Nucleus accumbens (tissue), 56 donors: ENCODE results near the gene SMC4.
"Not testable (repeated sequence)": the region's sequence is repeated elsewhere in the genome, so short reads cannot be mapped to it uniquely, and the experiment has no call there.

Experiments used
- DNase-seq, 56 donors: peaks; one replicate each; lab custom pipeline; 2025; lab: John Stamatoyannopoulos, UW

Gene SMC4

GRCh38 chr3:160437083-160437455, 37.6 kb downstream of the SMC4 start:
- no peak for DNase-seq

- DNase-seq: no peak
Measured at GRCh38 chr3:160440687-160441086, 41.2 kb downstream of the SMC4 start.

DNA sequence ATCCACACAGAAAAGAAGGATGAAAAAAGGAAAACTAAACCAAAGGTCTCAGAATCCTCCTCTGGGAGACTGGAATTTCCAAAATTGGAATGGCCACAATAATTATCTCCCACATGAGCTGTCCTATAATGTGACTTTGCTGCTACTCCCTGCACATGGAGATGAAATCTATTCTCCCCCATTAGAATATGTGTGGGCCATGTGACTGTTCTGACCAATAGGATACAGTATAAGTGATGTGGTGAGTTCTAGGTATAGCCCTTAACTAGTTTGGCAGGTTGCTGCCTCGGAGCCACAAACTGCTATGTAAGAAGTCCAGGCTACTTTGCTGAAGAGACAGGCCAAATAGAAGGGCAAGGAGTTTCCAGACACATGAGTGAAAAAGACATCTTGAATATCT, 45.0 kb downstream of the SMC4 start:
- DNase-seq: no peak

- no peak for DNase-seq
Measured at GRCh38 chr3:160445854-160446253, 46.4 kb downstream of the SMC4 start.

DNA sequence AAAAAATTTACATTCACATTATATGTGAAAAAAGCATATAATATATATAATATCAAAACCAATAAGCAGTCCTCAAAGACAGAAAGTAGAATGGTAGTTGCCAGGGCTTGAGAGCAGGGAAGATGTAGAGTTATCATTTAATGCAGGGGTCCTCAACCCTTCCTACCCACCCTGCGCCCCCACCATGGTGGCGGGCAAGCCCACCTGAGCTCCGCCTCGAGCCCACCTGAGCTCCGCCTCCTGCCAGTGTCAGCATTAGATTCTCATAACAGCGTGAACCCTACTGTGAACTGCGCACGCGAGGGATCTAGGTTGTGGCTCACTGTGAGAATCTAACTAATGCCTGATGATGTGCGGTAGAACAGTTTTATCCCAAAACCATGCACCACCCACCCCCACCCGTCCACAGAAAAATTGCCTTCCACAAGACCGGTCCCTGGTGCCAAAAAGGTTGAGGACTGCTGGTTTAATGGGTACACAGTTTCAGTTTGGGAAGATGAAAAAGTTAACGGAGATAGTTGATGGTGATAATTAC, 47.1 kb downstream of the SMC4 start:
- DNase-seq: no peak

GRCh38 chr3:160447544-160447943, 48.1 kb downstream of the SMC4 start:
- no peak for DNase-seq

- peak in 16 of 56 donors; percentile 34 to 81 (median 60) for DNase-seq
Measured at GRCh38 chr3:160448845-160449635, 49.6 kb downstream of the SMC4 start.

- DNase-seq: peak in 52 of 56 donors; percentile 26 to 89 (median 69)
Measured at GRCh38 chr3:160449636-160450598, 50.5 kb downstream of the SMC4 start, which contains the start of gene TRIM59. TRIM59 (minus strand) TSS chr3:160449786; CDS start chr3:160439183, 10,603 bp downstream.

- DNase-seq: no peak
Measured at GRCh38 chr3:160450846-160451245, 51.4 kb downstream of the SMC4 start.

DNA sequence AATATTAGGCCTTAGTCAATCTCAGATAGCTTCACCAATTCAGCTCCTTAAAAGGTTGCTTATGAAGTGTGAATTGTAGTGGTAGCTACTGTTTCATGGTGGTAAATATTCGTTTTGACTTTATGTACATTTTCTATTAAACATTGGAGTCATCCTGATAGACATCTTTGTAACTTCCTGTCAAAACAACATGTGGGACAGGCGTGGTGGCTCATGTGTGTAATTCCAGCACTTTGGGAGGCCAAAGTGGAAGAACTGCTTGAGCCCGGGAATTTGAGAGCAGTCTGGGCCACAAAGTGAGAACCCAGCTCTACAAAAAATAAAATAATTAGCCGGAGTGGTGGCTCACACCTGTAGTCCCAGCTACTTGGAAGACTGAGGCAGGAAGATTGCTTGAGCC, 52.2 kb downstream of the SMC4 start:
- no peak for DNase-seq

DNA sequence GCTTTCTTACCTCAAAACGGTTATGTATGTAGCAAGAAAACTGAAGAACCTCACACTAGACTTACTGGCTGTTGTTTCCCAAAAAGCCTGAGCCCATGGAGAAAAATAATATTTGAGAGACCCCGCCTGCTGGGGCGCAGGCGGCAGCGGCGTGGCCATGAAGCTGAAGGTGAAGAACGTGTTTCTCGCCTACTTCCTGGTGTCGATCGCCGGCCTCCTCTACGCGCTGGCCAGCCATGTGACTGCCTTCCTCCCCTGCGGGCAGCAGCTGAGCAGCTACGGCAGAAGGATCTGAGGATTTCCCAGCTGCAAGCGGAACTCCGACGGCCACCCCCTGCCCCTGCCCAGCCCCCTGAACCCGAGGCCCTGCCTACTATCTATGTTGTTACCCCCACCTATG, 52.8 kb downstream of the SMC4 start:
- not testable (repeated sequence) for DNase-seq

DNA sequence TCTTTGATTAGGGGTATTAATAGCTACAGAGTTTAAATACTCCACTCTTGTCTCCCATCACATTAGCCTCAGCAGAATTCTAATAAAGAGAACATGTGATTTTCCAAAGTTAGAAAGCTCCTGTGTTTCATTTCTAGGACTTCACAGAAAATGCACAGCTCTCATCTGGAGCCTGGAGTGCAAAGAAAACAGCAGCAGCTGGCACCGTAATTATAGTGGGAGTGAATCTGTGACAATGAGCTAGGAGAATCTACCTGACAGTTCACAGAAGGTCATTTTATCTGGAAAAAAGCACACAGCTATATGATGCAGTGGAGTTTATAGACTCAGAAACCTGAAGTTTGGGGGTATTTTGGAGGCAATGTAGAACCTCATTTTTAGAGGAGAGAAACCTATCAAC, 55.5 kb downstream of the SMC4 start:
- no peak for DNase-seq

GRCh38 chr3:160455846-160456245, 56.4 kb downstream of the SMC4 start:
- DNase-seq: no peak

GRCh38 chr3:160458151-160458550, 58.7 kb downstream of the SMC4 start:
- no peak for DNase-seq

DNA sequence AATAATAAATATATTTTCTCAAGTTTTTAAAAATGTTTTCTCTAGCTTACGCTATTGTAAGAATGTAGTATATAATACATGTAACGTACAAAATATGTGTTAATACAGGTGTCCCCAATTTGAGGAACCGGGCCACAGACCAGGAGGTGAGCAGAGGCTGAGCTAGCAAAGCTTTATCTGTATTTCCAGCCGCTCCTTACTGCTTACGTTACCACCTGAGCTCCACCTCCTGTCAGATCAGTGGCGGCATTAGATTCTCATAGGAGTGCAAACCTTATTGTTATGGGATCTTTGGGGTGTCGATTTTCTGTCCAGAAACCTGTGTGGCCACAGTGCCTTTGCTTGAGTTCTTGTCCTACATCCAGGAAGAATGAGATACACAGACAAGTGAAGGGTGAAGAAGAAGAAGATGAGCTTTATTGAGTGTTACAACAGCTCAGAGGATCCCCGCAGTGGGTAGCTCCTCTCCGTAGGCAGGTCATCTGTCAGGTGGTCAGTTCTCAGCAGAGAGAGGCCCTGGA, 60.1 kb downstream of the SMC4 start:
- DNase-seq: no peak

- no peak for DNase-seq
Measured at GRCh38 chr3:160460033-160460432, 60.6 kb downstream of the SMC4 start.

DNA sequence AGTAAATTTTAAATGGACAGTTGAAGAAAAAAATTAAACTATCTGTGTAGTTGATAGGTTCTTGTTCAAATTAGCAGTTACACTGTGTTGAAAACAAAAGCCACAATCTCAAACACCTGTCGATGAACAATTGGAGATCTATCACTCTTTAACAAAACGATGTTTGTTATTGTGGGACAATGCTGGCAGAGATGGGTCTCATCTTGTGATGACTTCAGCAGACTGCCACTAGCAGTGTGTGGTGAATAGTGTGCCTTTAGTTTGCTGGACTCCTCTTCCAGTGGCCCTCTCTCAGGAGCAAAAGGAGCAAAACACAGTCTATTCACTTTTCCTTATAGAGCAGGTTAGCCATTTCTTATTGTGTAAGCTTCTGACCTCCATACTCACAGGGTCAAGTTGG, 64.9 kb downstream of the SMC4 start:
- DNase-seq: peak in 44 of 56 donors; percentile 4 to 85 (median 50)

DNA sequence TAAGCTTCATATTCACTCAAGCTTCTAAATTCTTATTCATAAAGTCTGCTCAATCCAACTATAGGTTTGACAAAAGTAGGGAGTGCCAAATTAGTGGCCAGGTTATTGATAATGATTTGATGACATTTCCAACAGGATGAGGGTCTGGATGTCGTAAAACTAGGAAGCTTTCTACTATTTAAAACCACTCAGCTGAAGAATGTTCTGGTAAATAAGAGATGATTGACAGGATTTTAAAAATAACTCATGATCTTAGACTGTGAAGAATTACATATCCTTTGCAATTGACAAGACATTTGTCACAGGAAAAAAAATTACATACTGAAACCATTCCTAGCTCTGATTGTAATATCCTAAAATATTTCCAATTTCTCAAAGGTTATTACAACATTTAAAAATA, 65.5 kb downstream of the SMC4 start:
- no peak for DNase-seq

DNA sequence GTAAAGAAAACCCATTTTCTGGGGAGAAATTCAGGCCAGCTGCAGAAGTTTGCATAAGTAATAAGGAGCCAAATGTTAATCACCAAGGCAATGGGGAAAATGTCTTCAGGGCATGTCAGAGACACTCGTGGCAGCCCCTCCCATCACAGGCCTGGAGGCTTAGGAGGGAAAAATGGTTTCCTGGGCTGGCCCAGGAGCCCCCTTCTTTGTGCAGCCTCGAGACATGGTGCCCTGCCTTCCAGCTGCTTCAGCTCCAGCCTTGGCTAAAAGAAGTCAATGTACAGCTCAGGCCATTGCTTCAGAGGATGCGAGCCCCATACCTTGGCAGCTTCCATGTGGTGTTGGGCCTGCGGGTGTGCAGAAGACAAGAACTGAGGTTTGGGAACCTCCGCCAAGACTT, 70.7 kb downstream of the SMC4 start:
- no peak for DNase-seq

DNA sequence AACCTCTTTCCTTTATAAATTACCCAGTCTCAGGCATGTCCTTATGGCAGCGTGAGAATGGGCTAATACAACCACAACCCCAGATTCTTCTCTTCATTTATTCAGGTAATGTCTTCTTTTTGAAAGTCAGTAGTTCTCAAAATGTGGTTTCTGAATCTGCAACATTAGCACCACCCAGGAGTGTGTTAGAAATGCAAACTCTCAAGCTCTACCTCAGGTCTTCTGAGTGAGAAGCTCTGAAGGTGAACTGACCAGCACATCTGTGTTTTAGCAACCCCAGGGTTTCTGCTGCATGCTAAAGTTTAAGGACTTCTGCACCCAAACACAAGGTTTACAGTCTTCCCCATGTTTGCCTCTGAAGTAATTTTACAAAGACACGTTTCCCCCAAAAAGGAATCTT, 72.4 kb downstream of the SMC4 start:
- DNase-seq: no peak

GRCh38 chr3:160472344-160472743, 72.9 kb downstream of the SMC4 start:
- DNase-seq: no peak
